Measurements from ENCODE around the gene DEGS1. TPM values are rescaled to one million over a fixed set of nuclear protein-coding genes. Genes with fewer than 3 reads are reported as not detected.

The DEGS1 gene
- total and polyA plus RNA-seq, 2 of the 4 experiments (the other 2 are of a cell fraction), result 54.8 to 109 TPM

DNA sequence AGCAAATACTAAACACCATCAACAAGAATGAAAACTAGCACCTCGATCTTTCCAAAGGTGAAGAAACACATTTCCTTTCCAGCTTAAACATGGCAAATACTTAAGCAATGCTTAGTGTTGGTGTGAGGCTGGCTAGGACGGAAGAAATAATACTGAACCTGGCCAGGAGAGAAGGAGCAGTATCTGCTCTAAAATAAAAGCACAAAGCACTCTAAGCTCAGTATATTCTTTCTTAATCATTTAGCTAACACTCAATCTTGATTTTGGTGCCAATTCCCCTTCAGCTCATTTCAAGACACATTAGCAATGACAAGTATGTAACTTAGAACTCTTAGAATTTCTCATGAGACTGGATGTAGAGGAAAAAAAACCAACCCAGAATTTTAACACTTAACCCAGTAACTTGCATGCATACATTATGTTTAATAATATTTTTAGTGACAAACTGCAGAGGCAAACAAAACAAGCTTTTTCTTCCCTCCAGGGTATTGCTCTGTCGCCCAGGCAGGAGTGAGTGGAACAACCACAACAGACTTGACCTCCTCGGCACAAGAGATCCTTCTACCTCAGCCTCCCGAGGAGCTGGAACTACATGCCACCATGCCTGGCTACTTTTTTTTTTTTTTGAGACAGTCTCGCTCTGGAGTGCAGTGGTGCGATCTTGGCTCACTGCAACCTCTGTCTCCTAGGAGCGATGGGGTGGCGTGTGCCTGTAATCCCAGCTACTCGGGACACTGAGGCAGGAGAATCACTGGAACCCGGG is 54.3 kb downstream of the DEGS1 start:
- ChIA-PET POLR2A (ENCODE audit: unreplicated experiment) (no interaction called here), CTCF (interaction anchor here (0.9 to 1.4 kb wide), 2 partner anchors 14 to 64 kb away, joined by 4 to 6 read pairs; no protein-coding TSS in a partner anchor)
- no peak overlapping the region for H3K14ac ChIP-seq (replicated peaks; ENCODE audit: low read depth, low read length)
- no peak overlapping the region for H4K91ac ChIP-seq (ENCODE audit: insufficient read depth, low read depth, low read length)
- WGBS, 2 experiments (ENCODE audit: extremely low coverage in 2 of 2, insufficient read length in 1 of 2), result no CpG with 5 or more reads among the region's 11 CpGs
- dilution Hi-C loops (cut with HindIII; ENCODE audit: low sequenced_read_pairs, unreplicated experiment) (no loop called here), intact Hi-C loops (cut with micrococcal nuclease) (no loop called here), in situ Hi-C loops (cut with MboI; ENCODE audit: low sequenced_read_pairs) (no loop called here)
- DNase-seq (no peak), ATAC-seq (ENCODE audit: low read depth) (no peak)
- no peaks in the 10 kb centered on the region for H4K20me1 ChIP-seq (ENCODE audit: insufficient read depth, low read length)
- no peaks in the 10 kb centered on the region; a peak in 3 of 4 replicates for H3K79me1 ChIP-seq (ENCODE audit: low read depth in 1 of 2, low read length in 2 of 2)
- H3K4me3 ChIP-seq (ENCODE audit: insufficient read depth, low read depth, low read length), result no peak overlapping the region
- no TSS peak for BruUV-seq (replicated peaks)
- no peaks in the 10 kb centered on the region for H3K9me3 ChIP-seq (ENCODE audit: control insufficient read depth, insufficient read depth, low read length)
- H3K23ac ChIP-seq (ENCODE audit: low read depth, low read length), result no peak overlapping the region
- H3K9me1 ChIP-seq (ENCODE audit: insufficient read depth, low read length), result no peaks in the 10 kb centered on the region
- no peak overlapping the region for H4K5ac ChIP-seq (ENCODE audit: low read depth, low read length)
- H3K18ac ChIP-seq (ENCODE audit: low read depth, low read length), result no peak overlapping the region
- TF ChIP-seq MAFK (IDR thresholded peaks at IDR 0.05; ENCODE audit: low read depth, low read length), result no peak
- no peak for TF ChIP-seq MXI1 (IDR thresholded peaks at IDR 0.05; ENCODE audit: borderline replicate concordance, low read depth, low read length)
- no peak for TF ChIP-seq ELK1 (IDR thresholded peaks at IDR 0.05; ENCODE audit: borderline replicate concordance, low read depth, low read length)
- TF ChIP-seq CEBPB (IDR thresholded peaks at IDR 0.05; ENCODE audit: low read depth, low read length), result no peak
- TF ChIP-seq FOS (IDR thresholded peaks at IDR 0.05; ENCODE audit: low read depth, low read length), result no peak
- TF ChIP-seq, protein P1, sequence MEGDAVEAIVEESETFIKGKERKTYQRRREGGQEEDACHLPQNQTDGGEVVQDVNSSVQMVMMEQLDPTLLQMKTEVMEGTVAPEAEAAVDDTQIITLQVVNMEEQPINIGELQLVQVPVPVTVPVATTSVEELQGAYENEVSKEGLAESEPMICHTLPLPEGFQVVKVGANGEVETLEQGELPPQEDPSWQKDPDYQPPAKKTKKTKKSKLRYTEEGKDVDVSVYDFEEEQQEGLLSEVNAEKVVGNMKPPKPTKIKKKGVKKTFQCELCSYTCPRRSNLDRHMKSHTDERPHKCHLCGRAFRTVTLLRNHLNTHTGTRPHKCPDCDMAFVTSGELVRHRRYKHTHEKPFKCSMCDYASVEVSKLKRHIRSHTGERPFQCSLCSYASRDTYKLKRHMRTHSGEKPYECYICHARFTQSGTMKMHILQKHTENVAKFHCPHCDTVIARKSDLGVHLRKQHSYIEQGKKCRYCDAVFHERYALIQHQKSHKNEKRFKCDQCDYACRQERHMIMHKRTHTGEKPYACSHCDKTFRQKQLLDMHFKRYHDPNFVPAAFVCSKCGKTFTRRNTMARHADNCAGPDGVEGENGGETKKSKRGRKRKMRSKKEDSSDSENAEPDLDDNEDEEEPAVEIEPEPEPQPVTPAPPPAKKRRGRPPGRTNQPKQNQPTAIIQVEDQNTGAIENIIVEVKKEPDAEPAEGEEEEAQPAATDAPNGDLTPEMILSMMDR (conservative IDR thresholded peaks at IDR 0.05; ENCODE audit: low read depth, low read length), result no peak
- no peak for TF ChIP-seq MAZ (IDR thresholded peaks at IDR 0.05; ENCODE audit: borderline replicate concordance, low read depth, low read length)
- no peak for TF ChIP-seq CHD1 (IDR thresholded peaks at IDR 0.05; ENCODE audit: low read depth, low read length)
- TF ChIP-seq RFX5 (IDR thresholded peaks at IDR 0.05; ENCODE audit: low read depth, low read length), result no peak
- TF ChIP-seq RAD21 (IDR thresholded peaks at IDR 0.05; ENCODE audit: low read length), result no peak
- no peak for TF ChIP-seq RCOR1 (IDR thresholded peaks at IDR 0.05; ENCODE audit: insufficient replicate concordance, low read length)
- TF ChIP-seq, protein P2, sequence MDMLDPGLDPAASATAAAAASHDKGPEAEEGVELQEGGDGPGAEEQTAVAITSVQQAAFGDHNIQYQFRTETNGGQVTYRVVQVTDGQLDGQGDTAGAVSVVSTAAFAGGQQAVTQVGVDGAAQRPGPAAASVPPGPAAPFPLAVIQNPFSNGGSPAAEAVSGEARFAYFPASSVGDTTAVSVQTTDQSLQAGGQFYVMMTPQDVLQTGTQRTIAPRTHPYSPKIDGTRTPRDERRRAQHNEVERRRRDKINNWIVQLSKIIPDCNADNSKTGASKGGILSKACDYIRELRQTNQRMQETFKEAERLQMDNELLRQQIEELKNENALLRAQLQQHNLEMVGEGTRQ (IDR thresholded peaks at IDR 0.05; ENCODE audit: low read depth, low read length), result no peak
- no peak for TF ChIP-seq NFE2L2 (IDR thresholded peaks at IDR 0.05; ENCODE audit: low read depth, low read length)
- TF ChIP-seq BHLHE40 (IDR thresholded peaks at IDR 0.05; ENCODE audit: low read depth, low read length), result no peak
- no peak for TF ChIP-seq POLR2A (IDR thresholded peaks at IDR 0.05; ENCODE audit: low read depth, low read length)
- TF ChIP-seq SMC3 (IDR thresholded peaks at IDR 0.05; ENCODE audit: low read depth, low read length), result no peak
- no peak overlapping the region for H3K27ac ChIP-seq (ENCODE audit: insufficient read depth, low read length)
- H3K56ac ChIP-seq (ENCODE audit: extremely low read depth, insufficient read depth, low read length), result no peak overlapping the region
- no peak overlapping the region for H2AK5ac ChIP-seq (ENCODE audit: low read depth, low read length)
- no peaks in the 10 kb centered on the region for H3K4me1 ChIP-seq (ENCODE audit: control insufficient read depth, insufficient read depth, low read length)
- no peak overlapping the region for H2BK20ac ChIP-seq (ENCODE audit: low read depth, low read length)
- H2BK120ac ChIP-seq (ENCODE audit: low read depth, low read length), result no peak overlapping the region
- H2BK15ac ChIP-seq (ENCODE audit: low read depth, low read length), result no peak overlapping the region
- no peaks in the 10 kb centered on the region for H3K27me3 ChIP-seq (ENCODE audit: control insufficient read depth, insufficient read depth, low read length)
- peaks cover 4% of the 10 kb centered on the region for H3K36me3 ChIP-seq (ENCODE audit: control insufficient read depth, insufficient read depth, low read length)
- H2AFZ ChIP-seq (replicated peaks; ENCODE audit: low read length, poor library complexity), result no peak overlapping the region
- H2BK5ac ChIP-seq (ENCODE audit: low read depth, low read length, poor library complexity, severe bottlenecking), result no peak overlapping the region
- no peak overlapping the region for H4K8ac ChIP-seq (ENCODE audit: low read depth in 2 of 2, low read length in 2 of 2)
- H3K4me2 ChIP-seq (ENCODE audit: low read depth, low read length), result no peak overlapping the region
- H2AK9ac ChIP-seq (replicated peaks; ENCODE audit: low read depth, low read length, poor library complexity), result no peak overlapping the region
- H3K9ac ChIP-seq (ENCODE audit: low read depth, low read length), result no peak overlapping the region
- no peak overlapping the region for H3K4ac ChIP-seq (ENCODE audit: low read depth, low read length)

Measured in IMR-90 (cell line).